Measurements from ENCODE around the gene TSSK6.
A peak's percentile ranks its signal among the peaks of the same experiment; 100 is the strongest.

TSSK6 gene

DNA sequence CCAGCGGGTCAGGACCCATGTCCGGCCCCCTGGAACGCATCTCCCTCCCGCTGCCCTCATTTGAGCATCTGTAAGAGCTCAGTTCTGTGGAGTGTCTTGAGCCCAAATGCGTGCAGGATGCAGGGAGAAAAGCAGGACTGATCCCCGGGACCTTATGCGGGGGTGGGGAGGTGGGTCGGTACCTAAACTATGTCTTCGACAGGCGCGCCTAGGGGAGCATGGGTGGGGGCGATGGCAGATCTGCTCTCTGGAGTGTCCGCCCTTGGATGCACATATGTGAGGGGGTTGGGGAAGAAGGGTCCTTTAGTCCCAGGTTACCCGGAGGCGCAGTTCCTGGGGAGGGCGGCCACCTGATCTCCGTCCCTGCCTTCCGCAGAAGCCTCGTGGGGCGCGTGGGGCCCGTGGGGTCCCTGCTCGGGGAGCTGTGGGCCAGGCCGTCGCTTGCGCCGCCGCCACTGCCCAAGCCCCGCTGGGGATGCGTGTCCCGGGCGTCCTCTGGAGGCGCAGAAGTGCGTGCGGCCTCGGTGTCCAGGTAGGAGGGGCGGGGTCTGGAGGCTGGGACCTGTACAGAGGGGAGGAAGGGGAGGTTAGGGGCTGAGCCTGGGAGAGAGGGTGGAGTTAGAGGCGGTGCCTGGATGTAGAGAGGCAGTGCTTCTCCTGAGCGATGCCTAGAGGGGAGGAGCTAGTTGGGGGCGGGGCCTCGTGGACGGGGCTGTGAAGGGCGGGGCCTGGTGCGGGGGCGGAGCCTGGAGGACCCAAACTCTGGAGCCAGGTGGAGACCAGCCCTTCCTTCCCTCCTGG, 25.6 kb upstream of the TSSK6 start:
- DNase-seq (ENCODE audit: low read depth), result no peak
- TF ChIP-seq, protein P1, sequence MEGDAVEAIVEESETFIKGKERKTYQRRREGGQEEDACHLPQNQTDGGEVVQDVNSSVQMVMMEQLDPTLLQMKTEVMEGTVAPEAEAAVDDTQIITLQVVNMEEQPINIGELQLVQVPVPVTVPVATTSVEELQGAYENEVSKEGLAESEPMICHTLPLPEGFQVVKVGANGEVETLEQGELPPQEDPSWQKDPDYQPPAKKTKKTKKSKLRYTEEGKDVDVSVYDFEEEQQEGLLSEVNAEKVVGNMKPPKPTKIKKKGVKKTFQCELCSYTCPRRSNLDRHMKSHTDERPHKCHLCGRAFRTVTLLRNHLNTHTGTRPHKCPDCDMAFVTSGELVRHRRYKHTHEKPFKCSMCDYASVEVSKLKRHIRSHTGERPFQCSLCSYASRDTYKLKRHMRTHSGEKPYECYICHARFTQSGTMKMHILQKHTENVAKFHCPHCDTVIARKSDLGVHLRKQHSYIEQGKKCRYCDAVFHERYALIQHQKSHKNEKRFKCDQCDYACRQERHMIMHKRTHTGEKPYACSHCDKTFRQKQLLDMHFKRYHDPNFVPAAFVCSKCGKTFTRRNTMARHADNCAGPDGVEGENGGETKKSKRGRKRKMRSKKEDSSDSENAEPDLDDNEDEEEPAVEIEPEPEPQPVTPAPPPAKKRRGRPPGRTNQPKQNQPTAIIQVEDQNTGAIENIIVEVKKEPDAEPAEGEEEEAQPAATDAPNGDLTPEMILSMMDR (conservative IDR thresholded peaks at IDR 0.05; ENCODE audit: control insufficient read depth, insufficient read depth, low read depth, low read length), result no peak

DNA sequence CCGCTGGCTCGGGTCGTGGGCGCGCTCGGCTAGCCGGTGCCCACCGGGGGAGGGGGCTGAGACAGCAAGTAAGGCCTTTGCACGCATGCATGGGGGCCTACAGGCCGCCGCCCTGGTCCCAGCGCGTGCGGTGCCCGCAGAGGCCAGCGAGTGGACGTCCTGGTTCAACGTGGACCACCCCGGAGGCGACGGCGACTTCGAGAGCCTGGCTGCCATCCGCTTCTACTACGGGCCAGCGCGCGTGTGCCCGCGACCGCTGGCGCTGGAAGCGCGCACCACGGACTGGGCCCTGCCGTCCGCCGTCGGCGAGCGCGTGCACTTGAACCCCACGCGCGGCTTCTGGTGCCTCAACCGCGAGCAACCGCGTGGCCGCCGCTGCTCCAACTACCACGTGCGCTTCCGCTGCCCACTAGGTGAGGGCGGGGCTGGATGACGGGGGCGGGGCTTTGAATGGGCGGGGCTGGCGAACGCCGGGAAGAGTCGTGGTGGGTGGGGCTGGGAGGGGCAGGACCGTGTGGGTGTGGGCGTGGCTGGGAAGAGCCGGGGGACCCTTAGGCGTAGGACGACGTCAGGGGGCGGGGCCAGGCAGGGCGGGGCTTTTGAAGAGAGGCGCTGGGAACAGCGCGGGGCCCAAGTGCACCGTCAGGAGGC, 24.8 kb upstream of the TSSK6 start:
- no peak overlapping the region for H3K4me3 ChIP-seq (ENCODE audit: control insufficient read depth, low read depth, low read length)
- TF ChIP-seq, protein P1 (conservative IDR thresholded peaks at IDR 0.05; ENCODE audit: control insufficient read depth, insufficient read depth, low read depth, low read length), result no peak
- peak; percentile 63 for DNase-seq (ENCODE audit: low read depth)

More for the DNA sequence above, 25.6 kb upstream of the TSSK6 start:
- no peak overlapping the region for H3K4me3 ChIP-seq (ENCODE audit: control insufficient read depth, low read depth, low read length)

DNA sequence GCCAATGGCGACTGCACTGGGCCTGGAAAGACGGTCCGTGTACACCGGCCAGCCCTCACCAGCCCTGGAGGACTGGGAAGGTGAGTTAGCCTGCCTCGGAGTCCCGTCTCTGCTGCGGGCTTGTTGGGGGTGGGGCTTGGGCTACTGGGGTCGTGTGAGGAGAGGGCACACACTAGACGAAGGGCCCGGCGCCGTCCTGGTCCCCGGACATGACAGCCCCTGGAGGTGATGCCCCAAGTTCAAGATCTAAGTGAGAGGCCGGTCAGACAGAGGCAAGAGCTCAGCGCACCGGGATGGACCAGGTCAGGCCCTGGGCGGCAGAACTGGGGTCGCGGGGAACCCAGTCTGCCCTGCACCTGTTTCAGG, 24.3 kb upstream of the TSSK6 start:
- DNase-seq (ENCODE audit: low read depth), result no peak
- TF ChIP-seq, protein P1 (conservative IDR thresholded peaks at IDR 0.05; ENCODE audit: control insufficient read depth, insufficient read depth, low read depth, low read length), result no peak
- H3K4me3 ChIP-seq (ENCODE audit: control insufficient read depth, low read depth, low read length), result no peak overlapping the region

DNA sequence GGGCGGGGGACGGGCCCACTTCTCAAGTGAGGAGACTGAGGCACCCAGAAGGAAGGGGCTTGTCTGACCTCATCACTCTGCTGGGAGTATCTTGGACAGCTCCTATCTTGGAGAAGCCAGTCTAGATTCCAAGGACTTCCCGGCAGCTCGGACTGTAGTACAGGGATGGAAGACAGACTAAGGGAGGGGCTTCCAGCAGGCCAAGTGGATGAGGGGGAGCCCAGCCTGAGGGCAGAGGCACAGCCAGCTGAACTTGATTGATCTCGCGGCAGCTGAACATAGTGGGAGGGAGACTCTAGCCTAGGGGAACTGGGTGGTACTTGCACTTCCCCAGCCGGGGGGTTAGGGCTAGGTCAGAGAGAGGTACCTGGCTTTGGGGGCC, 23.4 kb upstream of the TSSK6 start:
- no peak overlapping the region for H3K4me3 ChIP-seq (ENCODE audit: control insufficient read depth, low read depth, low read length)
- TF ChIP-seq, protein P1 (conservative IDR thresholded peaks at IDR 0.05; ENCODE audit: control insufficient read depth, insufficient read depth, low read depth, low read length), result no peak
- no peak for DNase-seq (ENCODE audit: low read depth)

DNA sequence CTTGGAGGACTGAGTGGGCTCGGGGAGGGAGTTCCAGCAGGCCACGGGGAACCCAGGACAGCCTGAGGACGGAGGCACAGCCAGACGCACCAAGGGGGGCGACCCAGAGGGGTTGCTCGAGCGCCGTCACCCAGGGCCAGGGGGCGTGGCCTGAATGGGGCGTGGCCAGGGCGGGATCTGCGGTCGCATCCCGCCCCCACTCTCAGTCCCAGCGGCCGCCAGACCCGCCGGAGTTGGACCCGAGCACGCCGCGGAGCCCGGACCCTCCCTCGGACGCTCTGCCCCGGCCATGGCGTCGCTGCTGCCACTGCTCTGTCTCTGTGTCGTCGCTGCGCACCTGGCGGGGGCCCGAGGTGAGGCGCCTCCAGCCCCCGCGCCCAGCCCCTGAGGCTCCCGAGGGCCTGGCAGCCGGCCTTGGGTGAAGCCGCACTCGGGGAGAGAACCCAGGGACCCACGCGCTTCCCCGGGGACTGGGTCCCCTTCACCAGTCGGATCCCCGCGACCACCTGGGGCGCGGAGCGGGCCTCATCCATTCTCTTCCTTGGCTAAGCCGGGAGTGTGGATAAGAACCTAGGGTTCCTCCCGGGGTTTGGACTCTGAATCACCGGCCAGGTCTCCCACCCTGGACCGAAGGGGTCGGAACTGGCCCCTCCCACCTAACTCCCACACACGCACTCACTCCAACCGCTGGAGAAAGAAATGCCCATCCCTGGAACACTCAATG, 22.9 kb upstream of the TSSK6 start, which contains the start of gene CILP2:
CILP2 (plus strand) TSS at position 205 of the 724 bp plus-strand sequence; CDS start at position 290, 85 bp downstream.
- TF ChIP-seq, protein P1 (conservative IDR thresholded peaks at IDR 0.05; ENCODE audit: control insufficient read depth, insufficient read depth, low read depth, low read length), result no peak
- no peak for DNase-seq (ENCODE audit: low read depth)
- no peak within 1 kb of the TSS for H3K4me3 ChIP-seq (ENCODE audit: control insufficient read depth, low read depth, low read length)

DNA sequence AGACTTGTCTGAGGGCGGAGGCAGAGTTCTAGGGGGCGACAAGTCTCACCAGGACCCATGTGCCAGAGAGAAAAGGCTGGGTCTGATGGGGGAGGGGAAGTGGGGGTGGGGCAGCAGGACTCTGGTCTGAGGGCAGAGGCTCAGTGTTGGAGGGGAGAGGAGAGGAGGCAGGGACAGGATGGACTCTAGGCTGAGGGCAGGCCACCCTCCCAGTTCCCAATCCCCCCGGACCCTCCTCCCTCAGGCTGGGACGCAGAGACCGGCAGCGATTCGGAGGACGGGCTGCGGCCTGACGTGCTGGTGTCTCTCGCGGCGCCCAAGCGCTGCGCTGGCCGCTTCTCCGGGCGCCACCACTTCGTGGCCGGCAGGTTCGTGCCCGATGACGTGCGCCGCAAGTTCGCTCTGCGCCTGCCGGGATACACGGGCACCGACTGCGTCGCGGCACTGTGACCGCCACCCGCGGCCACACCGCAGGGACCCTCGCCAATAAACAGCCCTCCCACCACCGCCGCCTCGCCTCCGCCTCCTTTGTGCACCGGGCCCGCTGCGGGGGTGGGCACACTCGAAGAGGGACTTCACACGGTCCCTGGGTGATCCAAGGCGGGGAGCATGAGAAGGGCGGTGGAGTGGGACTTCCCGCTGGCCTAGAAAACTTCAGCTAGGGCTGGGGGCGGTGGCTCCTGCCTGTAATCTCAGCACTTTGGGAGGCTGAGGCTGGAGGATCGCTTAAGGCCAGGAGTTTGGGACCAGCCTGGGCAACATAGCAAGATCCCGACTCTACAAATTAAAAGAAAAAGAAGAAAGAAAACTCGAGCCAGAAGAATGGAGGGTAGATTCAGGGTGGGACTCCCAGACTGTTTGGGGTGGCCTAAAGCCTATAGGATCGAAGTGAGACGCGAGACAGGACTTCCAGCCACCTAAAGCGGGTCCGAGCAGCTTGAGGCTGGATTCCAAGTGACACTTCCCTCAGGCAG, 22.0 kb upstream of the TSSK6 start:
- DNase-seq (ENCODE audit: low read depth), result no peak
- H3K4me3 ChIP-seq (ENCODE audit: control insufficient read depth, low read depth, low read length), result no peak overlapping the region
- TF ChIP-seq, protein P1 (conservative IDR thresholded peaks at IDR 0.05; ENCODE audit: control insufficient read depth, insufficient read depth, low read depth, low read length), result no peak

Data from fibroblast of mammary gland (primary cell).